ENCODE measurements around the gene CCDC198. TPM values are rescaled to one million over a fixed set of nuclear protein-coding genes. Genes with fewer than 3 reads are reported as not detected.

The CCDC198 gene
- total RNA-seq, 1 experiment from 2014 or later, result not detected

Other genes starting within 250 kb of the CCDC198 start
- gene EXOC5, start 225.0 kb downstream of the CCDC198 start, total RNA-seq (2014; rRNA removed; shearing (Covaris generic)), result 45.2 and 53.0 TPM in 2 replicates
- 26.4 and 28.2 TPM in 2 replicates for gene AP5M1, start 224.9 kb downstream of the CCDC198 start, total RNA-seq (2014; rRNA removed; shearing (Covaris generic))
- gene NAA30, start 103.3 kb downstream of the CCDC198 start, total RNA-seq (2014; rRNA removed; shearing (Covaris generic)), result 17.7 TPM in 2 replicates